ENCODE results near the gene SRMS.
A peak's percentile ranks its signal among the peaks of the same experiment; 100 is the strongest.

The SRMS gene

DNA sequence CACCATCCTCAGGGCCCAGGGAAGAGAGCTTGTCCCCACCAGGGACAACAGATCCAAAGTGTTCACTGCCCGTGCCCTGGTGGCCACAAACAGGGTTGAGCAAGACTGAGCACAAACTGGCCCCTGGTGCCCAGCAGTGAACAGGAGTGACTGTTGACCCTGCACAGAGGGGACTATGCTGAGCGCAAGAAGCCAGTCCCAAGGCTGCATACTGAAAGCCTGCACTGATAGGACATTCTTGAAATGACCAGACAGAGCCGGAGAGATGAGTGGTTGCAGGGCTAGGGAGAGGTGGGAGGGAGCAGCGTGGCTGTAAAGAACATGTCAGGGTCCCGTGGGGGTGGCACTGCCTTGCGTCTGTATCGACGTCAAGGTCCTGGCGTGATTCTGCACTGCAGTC lies 3.5 kb upstream of the SRMS start:
- DNase-seq = no peak

DNA sequence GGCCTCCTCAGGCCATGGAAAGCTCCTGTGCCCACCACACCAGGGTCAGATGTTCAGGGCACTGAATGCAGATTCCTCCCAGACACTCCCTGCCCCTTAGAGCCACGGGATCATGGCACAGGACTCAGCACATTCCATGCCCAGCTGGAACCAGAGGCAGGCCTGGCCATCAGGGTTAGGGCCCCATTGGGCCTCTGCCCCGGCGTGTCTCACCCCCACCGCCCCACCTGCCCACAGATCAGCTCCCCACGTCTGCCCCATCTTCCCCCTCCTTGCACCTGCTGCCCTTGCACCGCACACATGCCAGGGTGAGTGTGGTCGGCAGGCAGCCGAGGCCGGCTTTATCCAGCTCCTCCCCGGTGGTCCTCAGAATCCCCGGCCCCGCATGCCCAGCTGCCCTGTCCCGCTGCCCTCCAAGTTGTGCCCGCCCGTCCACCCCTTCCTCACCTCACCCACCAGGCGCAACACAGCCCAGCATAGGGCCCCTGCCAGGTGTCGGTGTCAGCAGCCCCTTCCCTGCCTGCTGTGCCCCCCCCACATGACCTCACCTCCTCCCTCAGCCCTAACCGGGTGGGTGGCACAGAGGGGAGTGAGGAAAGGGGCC lies 2.2 kb upstream of the SRMS start:
- no peak for DNase-seq

DNA sequence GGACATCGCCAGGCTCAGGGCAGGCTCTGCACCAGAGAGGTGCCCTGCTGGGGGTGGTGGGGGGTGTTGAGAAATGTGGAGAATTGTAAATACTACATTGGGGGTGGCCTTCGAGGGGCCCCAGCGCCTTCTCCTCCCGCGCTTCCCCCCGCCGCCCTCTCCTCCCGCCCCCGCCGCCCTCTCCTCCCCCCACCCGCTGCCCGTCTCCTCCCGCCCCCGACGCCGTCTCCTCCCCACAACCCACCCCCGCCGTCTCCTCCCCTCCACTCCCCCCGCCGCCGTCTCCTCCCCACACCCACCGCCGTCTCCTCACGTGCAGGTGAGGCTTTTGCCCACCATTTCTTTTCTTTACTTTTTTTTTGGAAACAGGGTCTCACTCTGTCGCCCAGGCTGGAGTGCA lies 1.5 kb upstream of the SRMS start:
- DNase-seq = no peak

DNA sequence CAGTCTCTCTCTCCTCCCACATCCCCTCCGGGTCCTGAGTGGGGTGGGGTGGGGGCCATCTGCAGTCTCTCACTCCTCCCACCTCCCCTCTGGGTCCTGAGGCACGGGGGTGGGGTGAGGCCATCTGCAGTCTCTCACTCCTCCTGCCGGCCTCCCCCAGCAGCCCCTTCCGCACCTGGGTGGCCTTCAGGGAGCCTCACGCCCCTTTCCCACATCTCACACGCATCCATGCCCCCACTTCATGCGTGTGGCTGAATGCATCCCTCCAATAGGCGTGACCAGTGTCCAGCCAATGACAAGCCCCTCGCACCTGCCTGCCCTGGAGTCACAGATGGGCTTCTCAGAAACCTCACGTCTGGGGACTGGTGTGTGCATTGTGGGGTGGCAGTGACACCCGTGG lies 993 bp upstream of the SRMS start:
- DNase-seq = no peak

DNA sequence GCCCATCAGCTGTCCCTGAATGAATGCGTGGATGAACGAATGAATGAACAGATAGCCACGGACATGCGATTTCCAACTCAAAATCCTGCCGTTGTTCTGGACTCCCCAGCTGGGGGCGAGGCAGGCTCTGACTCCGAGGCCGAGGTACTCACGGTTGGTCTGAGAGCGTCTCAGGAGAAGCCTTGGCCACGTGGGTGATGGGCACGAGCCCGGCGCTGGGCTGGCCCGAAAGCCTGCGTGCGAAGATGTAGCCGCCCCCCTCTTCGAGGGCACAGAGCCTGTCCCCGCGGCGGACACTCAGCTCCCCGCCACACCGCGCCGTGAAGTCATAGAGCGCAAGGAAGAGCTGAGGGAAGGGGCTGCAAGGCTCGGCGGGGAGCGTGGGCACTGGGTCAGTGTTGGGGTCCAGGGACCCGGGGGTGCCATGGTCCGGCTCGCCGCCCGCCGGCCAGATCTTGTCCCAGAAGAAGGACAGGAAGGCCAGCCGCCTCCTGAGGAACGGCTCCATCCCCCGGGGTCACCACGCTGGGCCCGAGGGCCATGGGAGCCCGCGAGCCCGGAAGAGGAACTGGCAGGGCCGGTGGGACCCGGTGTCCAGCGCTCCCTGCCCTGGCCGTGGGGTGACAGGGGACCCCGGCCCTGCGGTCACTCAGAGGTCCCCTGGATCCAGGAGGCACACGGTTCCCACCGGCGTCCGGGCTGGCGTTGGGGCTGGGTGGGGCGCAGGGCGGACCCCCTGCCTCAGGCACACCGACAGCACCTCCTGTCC lies 409 bp downstream of the SRMS start:
- DNase-seq = no peak

DNA sequence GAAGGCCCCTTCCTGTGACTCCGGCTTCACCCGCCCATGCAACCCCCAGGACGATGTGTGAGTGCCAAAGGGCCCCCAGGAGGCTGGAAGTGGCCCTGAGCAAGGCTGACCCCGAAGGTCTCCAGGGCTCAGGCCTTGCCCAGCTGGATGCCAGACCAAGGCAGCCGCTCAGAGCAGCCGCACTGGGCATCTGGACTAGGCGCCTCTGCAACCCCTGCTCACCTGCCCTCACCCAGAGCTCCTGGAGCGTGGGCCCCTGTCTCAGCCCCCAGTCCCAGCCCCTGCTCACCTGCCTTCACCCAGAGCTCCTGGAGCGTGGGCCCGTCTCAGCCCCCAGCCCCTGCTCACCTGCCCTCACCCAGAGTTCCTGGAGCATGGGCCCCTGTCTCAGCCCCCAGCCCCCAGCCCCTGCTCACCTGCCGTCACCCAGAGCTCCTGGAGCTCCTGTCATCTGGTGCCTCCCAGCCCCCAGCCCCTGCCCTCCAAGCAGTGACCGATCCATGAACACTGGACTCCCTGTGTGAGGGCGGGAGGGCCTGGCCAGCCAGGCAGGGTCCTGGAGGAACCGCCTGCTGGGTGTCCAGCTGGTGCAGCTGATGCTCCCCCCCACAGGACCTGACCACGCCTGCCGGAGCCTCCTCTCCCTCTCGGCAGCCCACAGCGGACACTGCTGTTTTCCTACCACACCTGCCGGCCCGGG lies 1.1 kb downstream of the SRMS start:
- no peak for DNase-seq

DNA sequence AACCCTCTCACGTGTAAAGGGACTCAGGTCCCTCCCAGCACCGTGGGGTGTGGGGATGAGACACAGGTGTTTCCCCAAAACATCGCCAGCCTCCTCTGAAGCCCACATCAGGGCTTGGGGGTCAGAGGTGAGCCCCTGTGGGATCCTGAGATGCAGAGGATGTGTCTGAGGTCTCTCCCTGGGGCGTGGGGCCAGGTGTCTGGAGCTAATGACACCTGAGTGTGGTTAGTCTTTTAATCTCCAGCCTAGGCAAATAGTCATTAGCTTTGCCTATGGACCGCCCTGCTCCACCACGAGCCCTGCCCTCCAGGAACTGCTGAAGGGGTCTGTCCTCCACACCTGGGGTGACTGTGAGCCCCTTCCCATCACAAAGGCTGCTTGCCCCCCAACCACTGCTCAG lies 1.7 kb downstream of the SRMS start:
- no peak for DNase-seq

DNA sequence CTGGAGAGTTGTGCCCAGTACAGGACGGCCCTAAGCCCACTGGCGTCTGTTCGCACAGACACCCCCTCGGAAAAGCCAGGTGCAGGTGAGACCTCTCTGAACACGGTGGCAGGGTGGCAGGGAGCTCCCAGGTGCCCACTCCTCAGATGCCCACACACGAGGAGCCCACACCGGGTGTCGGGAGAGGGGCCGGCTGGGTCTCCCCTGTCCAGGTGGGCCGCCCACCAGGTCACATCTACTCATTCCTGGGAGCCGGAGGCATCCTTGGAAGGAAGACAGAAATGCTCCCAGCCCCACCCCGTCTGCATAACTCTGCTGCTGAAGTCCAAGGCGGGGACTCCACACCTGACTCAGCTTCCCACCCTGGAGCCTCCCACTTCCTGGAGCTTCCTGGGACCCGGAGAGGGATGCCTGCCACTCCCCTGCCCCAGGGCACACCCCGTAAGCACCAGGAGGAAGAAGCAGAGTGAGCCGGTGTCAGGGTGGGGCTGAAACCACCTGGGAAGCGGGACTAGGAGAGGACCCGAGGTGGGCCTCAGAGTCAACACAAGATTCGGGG lies 2.5 kb downstream of the SRMS start:
- no peak for DNase-seq

DNA sequence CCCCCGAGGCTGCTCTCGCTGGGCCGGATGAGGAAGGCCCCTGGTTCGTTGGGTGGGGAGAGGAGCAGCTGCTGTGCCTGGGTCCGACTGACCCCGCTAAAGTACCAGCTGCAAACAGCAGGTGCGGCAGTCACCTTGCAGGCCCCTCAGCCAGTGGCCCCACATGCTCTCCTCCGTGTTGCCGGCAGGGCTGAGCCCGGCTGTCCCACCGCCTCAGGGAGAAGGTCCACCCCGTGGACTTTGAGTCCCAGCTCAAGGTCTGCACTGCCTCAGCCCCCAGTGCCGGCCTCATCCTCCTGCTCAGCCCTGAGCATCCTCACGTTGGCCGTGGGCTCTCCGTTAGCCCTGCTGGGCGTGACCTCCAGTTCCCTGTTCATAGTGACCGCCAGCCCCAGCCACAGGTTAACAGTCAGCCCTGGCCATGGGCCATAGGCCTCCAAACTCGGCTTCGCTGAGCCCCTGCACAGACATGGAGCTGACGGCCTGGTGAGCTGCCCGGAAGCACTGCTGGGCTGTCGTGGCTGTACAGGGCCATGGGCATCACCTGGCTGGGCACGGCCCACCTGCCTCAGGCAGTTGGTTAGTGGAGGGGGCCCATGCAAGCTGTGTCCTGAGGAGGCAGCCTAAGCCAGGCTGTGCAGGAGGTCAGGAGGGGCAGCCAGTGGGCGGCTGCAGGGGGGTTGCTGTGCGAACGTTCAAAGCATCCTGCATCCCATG lies 3.1 kb downstream of the SRMS start:
- no peak for DNase-seq

DNA sequence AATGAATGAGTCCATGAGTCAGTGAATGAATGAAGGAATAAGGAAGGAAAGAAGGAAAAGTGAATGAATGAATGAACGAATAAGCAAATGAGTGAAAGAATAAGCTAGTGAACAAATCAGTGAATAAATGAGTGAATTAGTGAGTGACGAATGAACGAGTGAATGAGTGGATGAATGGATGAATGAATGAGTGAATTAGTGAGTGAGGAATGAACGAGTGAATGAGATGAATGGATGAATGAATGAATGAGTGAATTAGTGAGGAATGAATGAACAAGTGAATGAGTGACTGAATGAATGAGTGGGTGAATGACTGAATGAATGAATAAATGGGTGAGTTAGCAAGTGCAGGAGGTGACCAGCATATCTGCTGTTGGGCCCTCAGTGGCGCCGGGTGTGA lies 3.8 kb downstream of the SRMS start:
- no peak for DNase-seq

DNA sequence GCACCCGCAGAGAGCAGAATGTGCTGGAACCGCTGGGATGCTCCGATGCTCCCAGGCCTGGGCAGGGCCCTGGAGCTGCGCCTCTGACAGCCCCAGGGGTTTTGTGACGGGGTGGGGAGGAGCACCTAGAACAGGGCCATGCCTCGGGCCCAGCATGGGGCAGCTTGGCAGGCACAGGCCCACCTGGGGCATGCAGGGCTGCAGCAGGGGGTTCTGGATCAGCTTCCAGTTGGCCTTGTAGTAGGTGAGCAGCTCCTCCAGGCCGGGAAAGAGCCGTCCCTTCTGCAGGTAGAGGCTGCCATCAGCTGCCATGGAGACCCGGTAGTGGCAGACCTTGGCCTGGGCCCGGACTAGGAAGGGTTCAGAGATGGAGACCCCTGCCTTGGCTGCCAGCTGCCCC lies 4.4 kb downstream of the SRMS start:
- DNase-seq = no peak

DNA sequence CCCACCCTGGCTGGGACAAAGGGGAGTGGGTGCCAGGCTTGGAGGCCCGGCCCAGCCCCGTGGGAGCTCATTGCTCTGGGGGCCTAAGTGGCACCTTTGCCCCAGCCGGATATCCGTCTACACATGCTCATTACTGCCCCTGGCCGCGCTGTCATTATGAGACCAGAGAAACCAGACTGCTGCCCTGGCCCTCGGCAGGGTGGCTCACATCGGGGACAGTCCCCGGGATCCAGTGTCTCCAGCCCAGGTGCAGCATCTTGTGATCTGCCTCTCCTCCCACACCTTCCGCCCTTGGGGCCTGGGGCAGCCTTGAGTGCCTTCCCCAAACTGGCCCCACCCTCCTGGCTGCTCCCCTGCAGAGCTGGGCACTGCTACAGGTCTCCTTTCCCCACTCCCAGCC lies 4.9 kb downstream of the SRMS start:
- no peak for DNase-seq

DNA sequence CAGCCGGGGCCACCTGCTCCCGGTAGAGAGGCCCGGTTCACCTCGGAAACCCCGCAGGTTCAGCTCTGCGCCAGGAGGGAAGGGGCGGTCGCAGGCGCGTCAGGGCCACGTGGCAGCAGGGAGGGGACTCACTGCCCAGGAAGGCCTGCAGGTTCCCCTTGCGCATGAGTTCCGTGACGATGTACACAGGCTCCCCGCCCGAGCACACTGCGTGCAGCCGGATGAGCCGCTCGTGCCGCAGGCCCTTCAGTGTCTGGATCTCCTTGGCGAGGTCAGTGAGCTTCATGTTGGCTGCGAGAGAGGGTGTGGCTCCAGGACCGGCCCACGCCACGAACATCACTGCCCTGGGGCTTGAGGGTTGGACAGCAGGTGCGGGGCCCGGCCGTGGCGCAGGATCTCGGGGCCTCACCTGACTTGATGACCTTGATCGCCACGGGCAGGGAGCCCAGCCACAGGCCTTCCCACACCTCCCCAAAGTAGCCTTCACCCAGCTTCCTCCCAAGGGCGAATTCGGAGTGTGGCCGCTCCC lies 5.5 kb downstream of the SRMS start:
- DNase-seq = no peak

DNA sequence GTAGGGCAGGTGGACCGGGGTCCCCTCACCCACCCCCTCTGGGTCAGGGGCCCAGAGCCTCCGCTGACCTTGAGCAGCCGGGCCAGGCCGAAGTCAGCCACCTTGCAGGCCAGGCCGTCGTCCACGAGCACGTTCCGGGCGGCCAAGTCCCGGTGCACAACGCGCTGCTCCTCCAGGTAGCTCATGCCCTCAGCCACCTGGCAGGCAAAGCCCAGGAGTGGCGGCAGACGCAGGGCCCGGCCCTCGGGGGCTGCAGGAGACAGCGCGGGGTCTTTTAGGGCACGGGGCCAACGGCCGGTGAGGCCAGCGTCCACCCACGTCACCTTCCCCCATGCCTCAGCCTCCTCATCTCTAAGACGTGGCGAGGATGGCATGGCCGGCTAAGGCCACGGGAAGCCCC lies 6.2 kb downstream of the SRMS start:
- no peak for DNase-seq

DNA sequence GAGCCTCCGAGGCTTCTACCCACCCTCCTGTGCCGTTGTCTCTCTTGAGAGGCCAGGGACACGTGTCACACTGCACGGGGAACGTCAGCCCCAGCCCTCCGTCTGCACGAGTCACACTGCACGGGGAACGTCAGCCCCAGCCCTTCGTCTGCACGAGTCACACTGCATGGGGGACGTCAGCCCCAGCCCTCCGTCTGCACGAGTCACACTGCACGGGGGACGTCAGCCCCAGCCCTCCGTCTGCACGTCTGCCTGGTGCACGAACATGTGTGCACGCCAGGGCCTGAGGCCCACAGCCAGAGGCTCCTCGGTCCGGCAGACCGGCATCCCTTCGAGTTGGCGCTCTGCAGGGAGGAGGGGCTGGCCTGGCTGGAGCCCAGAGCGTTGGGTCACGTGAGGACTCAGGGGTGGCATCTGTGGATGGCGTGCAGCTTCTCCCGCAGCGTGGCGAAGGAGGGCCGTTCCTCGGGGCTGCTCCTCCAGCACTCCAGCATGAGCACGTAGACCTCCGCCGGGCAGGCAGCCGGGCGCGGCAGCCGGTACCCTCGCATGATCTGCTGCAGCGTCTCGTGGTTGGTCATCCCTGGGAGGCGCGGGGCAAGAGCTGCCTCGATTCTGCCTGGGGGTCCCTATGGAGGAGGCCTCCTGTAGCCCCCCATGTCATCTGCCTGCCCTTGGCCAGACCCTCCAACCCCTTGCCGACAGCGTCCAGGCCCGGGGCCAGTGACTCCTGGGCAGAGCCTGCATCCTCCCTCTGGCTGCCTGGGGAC lies 6.9 kb downstream of the SRMS start:
- no peak for DNase-seq

DNA sequence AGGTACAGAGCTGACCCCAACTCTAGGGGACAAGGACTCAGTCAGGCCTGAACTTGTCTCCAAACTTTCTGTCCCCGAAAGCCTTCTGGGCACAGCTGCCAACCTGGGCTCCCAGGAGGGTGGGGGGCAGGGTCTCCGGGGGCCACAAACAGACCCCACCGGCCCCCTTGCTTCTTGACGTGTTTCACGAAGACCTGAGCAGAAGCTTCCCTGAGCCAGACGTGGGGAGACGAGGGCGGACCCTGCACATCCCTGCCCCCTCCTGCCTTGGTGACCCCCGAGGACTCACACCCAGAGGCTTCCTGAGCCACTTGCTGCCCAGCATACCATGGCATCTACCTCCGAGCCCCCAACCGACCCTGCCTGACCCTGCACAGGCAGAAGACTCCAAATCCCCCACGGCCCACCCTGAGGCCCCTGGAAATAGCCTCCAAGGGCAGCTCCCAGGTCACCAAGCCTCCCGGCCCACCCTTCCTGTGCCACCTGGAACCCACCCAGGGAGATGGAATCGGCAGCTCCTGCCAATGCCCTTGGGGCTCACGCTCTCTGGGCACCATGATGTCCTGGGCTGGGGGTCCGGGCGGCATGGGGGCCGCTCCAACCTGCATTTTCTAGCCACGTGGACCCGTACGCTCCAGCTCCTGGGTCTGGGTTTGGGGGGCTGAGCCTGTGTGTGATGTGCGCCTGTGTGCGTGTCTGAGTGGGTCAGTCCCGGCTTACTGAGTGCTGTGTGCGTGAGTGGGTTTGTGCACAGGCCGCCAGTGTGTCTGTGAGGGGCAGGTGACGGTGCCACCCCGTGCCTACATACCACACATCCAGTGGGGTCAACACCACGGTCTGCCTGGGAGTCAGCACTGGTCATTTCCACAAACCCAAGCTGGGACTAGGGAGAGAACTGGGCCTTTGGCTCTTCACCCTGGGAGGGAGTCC lies 7.8 kb downstream of the SRMS start:
- DNase-seq = no peak

DNA sequence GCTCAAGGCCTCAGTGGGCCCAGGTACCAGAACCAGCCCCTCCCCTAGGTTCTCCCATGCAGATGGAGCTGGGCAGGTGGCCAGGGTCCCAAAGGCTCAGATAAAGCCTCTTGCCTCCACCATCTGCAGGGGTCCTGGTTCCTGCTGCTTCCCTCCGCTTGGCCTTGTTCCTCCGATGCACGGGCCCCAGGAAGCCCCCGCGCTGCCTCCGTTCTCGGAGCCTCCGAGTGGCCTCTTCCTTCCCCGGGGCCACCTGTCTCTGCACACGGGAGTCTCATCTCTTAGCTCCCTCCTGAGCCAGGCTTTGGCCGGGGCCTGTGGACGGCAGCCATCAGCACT lies 8.5 kb downstream of the SRMS start:
- no peak for DNase-seq

DNA sequence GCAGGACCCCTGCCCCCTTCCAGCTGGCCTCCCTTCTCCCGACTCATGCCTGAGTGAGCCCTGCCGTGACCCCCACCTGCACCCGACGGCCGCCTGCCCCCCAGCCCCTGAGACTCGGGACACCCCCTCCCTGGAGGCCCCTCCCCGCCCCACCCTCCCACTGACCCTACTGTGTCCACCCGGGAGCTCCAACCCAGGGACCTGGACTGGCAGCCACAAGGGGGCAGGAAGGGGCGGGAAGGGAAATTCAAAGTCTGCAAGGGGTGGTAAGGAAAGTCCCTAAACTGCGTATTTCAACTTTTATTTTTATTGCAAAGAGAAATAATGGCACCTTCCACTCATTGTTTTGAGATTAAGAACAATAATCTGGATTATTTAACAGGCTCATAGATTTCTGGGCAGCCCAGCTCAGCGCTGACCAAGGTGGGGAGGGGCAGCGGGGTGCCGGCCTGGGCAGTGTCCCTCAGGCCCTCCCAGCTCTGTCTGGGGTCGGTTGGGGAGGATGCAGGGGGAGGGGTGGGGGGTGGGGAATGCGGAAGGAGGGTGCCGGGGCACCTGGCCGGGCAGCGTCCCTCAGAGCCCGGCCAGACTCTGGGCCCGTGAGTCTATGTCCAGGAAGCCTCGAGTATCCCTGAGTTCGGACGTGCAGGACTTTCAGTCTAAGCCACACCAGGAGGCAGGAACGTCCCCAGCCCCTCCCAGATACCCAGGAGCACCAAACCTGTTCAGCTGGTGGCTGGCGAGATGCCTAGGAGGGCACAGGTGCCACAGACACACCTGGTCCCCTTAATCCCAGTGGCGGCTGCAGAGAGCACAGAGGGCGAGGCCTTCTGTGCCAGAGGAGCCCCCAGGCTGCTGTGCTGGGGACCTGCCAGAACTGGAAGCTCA lies 9.1 kb downstream of the SRMS start:
- DNase-seq = no peak

DNA sequence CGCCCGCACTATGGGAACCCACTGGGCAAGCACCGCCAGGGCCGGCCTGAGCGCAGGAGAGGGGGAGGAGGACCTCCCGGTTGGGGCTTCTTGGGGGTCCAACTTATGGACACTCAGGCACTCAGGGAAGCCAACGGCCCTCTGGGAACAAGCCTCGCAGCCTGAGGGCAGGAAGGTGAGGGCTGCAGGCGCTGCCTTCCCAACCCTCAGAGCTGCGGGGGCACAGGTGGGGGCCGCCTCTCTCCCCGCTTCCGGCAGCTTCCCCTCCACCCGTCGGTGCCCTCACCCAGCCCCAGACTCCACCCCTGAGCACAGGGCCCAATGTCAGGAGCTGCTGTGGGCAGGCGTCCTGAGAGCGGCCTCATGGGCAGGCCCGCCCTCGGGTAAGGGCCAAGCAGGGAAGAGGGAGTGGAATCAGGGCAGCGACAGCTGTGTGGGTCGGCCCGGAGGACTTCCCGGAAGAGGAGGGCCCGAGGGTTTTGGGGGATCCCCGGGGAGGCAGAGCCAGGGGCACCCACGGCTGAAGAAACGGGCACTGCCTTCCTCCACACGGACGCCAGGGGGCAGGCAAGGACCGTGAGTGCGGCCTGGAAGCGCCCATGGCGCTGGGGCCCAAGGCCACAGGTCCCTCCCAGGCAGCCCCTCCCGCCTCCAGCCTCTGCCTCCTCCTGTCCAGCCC lies 9.9 kb downstream of the SRMS start:
- peak; percentile 97 for DNase-seq
